Measurements from ENCODE around the gene ZNF385B. TPM values are rescaled to one million over a fixed set of nuclear protein-coding genes. Genes with fewer than 3 reads are reported as not detected.

Gene ZNF385B
- total and polyA plus RNA-seq, 9 of the 15 experiments (the other 6 are each of a cell fraction or from before 2014, with no cell fraction given): 0.50 TPM; not detected in 8

GRCh38 chr2:179454443-179455171 lies 406.8 kb downstream of the ZNF385B start:
- H3K4me1 ChIP-seq (replicated peaks in 1 of 2; ENCODE audit: control insufficient read depth in 2 of 2, insufficient read depth in 2 of 2, low read length in 2 of 2): no peaks in the 10 kb centered on the region
- no peaks in the 10 kb centered on the region for H3K9me3 ChIP-seq (replicated peaks; ENCODE audit: control insufficient read depth, insufficient read depth, low read depth, low read length)
- no peaks in the 10 kb centered on the region for H3K9me1 ChIP-seq (ENCODE audit: control insufficient read depth, insufficient read depth, low read length)
- H3K79me2 ChIP-seq (ENCODE audit: control insufficient read depth, insufficient read depth, low read length): no peaks in the 10 kb centered on the region
- H2AFZ ChIP-seq (ENCODE audit: low read depth, low read length): no peak overlapping the region
- no peaks in the 10 kb centered on the region for H4K20me1 ChIP-seq (replicated peaks; ENCODE audit: control insufficient read depth, insufficient read depth, low read length)
- in situ Hi-C loops (cut with MboI) (no loop called here), intact Hi-C loops (cut with micrococcal nuclease) (no loop called here)
- H3K27ac ChIP-seq (ENCODE audit: extremely low read depth, low read depth, low read length): no peak overlapping the region
- ATAC-seq (no peak), DNase-seq (ENCODE audit: extremely low read depth in 1 of 4, low spot score in 3 of 4) (no peak), FAIRE-seq (no peak)
- TF ChIP-seq ZNF717 (CRISPR knock-in tag; IDR thresholded peaks at IDR 0.05): no peak
- no peak for TF ChIP-seq RBM14 (IDR thresholded peaks at IDR 0.05; ENCODE audit: borderline replicate concordance, insufficient read depth, low read depth, low read length)
- TF ChIP-seq CREB1 (IDR thresholded peaks at IDR 0.05): no peak
- no peak for TF ChIP-seq CREB1 (CRISPR knock-in tag; IDR thresholded peaks at IDR 0.05)
- TF ChIP-seq TGIF2 (CRISPR knock-in tag; IDR thresholded peaks at IDR 0.05): no peak
- TF ChIP-seq VEZF1 (CRISPR knock-in tag; IDR thresholded peaks at IDR 0.05): no peak
- no peak for TF ChIP-seq IRF9 (tag; IDR thresholded peaks at IDR 0.05)
- TF ChIP-seq NEUROD1 (IDR thresholded peaks at IDR 0.05; ENCODE audit: borderline replicate concordance, low read depth, low read length, partially characterized antibody): no peak
- no peak for TF ChIP-seq KDM5B (IDR thresholded peaks at IDR 0.05; ENCODE audit: insufficient replicate concordance, low read depth, low read length)
- TF ChIP-seq RBBP5 (IDR thresholded peaks at IDR 0.05; ENCODE audit: borderline replicate concordance, insufficient read depth, low read length, poor library complexity, severe bottlenecking): no peak
- ChIA-PET CTCF (ENCODE audit: low intra/inter-chr PET ratio) (no interaction called here), POLR2A (no interaction called here)
- no peak overlapping the region for H3K4me3 ChIP-seq
- H3K4me2 ChIP-seq (ENCODE audit: insufficient read depth, low read length): no peak overlapping the region
- BruUV-seq (replicated peaks): no TSS peak
- H3K27me3 ChIP-seq (ENCODE audit: control insufficient read depth in 2 of 2, insufficient read depth in 2 of 2, low read length in 2 of 2): no peaks in the 10 kb centered on the region
- no peaks in the 10 kb centered on the region for H3K36me3 ChIP-seq (ENCODE audit: control insufficient read depth, insufficient read depth, low read length)
- H3K9ac ChIP-seq (ENCODE audit: insufficient read depth in 1 of 2, low read depth in 2 of 2, low read length in 2 of 2): no peak overlapping the region
